A549 treated with DMSO at 1 μM for 4 hours (cell line): Measurements from ENCODE around the gene FAM222A. TPM values are rescaled to one million over a fixed set of nuclear protein-coding genes. Genes with fewer than 3 reads are reported as not detected.

Experiments
- total RNA-seq: library from RNA; stranded (reverse); fragments of 200-300 nt; extraction: Qiagen RNA extraction; gene quantifications from 5 replicates; pipeline ENCODE4 v1.2.3, GENCODE V29; 2022; ENCODE audit warnings: low read depth

The FAM222A gene
- total RNA-seq = 3.9 to 7.6 TPM (median 6.5 TPM) in 5 replicates

DNA sequence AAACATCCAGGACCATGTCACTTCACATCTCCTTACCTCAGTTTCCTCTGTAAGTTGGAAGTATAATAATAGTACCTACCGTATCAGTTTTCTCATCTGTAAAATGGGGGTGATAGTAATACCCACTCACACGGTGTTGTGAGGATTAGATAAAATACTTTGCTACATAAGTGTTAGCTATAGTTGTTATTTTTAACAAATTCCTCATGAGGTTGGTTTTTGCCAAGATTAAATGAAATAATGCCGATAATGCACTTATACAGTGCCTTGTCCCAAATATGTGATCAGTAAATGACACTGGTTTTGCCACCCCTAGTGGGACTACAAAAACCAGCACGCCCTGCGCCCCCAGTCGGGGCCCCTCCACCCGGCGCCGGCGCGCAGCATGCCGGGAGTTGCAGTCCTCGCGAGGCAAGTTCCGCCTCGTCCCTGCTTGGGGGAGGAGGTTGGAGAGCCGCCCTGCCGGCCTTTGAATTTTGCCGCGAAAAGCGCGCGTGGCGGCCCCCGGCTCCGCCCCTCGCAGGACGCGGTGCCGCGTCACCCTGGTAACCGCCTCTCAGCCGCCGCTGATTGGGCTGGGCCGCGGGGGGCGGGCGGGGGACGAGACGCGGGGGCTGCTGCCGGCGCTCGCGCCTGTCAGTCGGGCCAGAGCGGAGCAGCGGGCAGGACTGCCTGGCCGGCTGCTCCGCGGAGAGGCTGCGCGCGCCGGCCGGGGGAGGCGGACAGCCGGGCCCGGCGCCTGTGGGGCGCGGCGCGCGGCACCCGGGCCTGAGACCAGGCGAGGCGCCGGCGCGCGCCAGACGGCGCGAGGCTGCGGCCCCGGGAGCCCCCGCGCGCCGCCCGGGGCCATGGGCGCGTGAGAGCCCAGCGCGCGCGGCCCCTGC, at the start of gene FAM222A:
Gene FAM222A, plus strand, starts transcription at position 639 of the 884 bp plus-strand sequence. CDS start 30,322 bp downstream, outside the sequence.

Other genes with a start within 250 kb of the FAM222A start
- gene KCTD10, start 236.5 kb upstream of the FAM222A start, total RNA-seq = 38.7 to 55.9 TPM (median 42.7 TPM) in 5 replicates
- 10.5 to 15.9 TPM (median 15.3 TPM) in 5 replicates for gene UBE3B, start 236.2 kb upstream of the FAM222A start, total RNA-seq
- 26.4 to 32.5 TPM (median 27.9 TPM) in 5 replicates for gene MMAB, start 140.3 kb upstream of the FAM222A start, total RNA-seq
- 5.6 to 8.9 TPM (median 8.5 TPM) in 5 replicates for gene MVK, start 140.0 kb upstream of the FAM222A start, total RNA-seq
- gene TRPV4, start 119.6 kb downstream of the FAM222A start, total RNA-seq = 0.03 to 0.08 TPM (median 0.06 TPM) in 3 of 5 replicates, not detected in the others
- 19.9 to 22.7 TPM (median 21.4 TPM) in 5 replicates for gene GLTP, start 166.7 kb downstream of the FAM222A start, total RNA-seq
- 16.1 to 20.1 TPM (median 17.9 TPM) in 5 replicates for gene TCHP, start 186.4 kb downstream of the FAM222A start, total RNA-seq